ENCODE measurements around the gene LNP1.

Gene LNP1

DNA sequence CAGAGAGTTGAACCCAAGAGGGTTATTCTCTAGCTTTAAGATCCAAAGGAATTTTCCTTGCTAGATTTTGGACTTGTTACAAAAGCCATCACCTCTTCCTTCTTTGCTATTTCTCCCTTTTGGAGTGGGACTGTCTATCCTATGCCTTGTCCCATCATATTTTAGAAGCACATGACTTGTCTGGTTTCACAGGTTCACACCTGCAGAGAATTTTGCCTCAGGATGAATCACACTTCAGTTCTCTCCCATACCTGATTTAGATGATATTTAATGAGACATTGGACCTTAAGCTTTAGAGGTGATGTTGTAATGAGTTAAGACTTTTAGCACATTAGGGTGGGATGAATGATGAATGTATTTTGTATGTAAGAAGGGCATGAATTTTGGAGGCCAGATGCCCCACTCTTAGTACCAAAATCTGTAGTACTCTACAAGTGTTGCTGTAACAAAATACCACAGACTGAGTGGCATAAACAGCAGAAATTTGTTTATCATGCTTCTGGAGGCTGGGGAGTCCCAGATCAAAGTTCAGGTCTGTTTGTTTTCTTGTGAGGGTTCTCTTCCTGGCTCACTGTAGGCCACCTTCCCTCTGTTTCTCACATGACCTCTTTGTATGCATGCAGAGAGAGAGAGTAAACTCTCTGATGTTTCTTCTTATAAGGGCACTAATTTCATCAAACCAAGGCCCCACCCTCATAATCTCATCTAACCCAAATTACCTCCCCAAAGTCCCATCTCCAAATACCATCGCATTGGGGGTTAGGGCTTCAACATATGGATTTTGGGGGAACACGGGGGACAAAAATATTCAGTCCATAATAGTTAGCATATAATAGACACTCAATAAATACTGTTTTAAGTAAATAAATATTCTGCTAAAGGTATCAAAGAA lies 10.0 kb downstream of the LNP1 start:
- H3K36me3 ChIP-seq (ENCODE audit: control insufficient read depth in 1 of 2, insufficient read depth in 2 of 2, low read length in 2 of 2) = no peaks in the 10 kb centered on the region
- H3K27ac ChIP-seq (ENCODE audit: low read depth, low read length) = no peak overlapping the region
- peaks cover 3 to 15% of the 10 kb centered on the region in 2 donors for H3K9me3 ChIP-seq (ENCODE audit: control insufficient read depth in 1 of 2, low read length in 2 of 2)
- no peaks in the 10 kb centered on the region for H3K4me1 ChIP-seq (ENCODE audit: control insufficient read depth in 1 of 2, insufficient read depth in 2 of 2, low read length in 2 of 2)
- no peak overlapping the region for H3K9ac ChIP-seq (ENCODE audit: low read depth in 1 of 2, low read length in 2 of 2)
- no peak overlapping the region for H3K4me3 ChIP-seq (ENCODE audit: low read depth in 1 of 2, low read length in 2 of 2)
- no peaks in the 10 kb centered on the region for H3K27me3 ChIP-seq (ENCODE audit: control insufficient read depth in 1 of 2, insufficient read depth in 2 of 2, low read length in 2 of 2)

GRCh38 chr3:100412912-100413590 lies 11.7 kb downstream of the LNP1 start:
- no peak overlapping the region for H3K9ac ChIP-seq (ENCODE audit: low read depth in 1 of 2, low read length in 2 of 2)
- no peak overlapping the region for H3K27ac ChIP-seq (ENCODE audit: low read depth, low read length)
- H3K27me3 ChIP-seq (ENCODE audit: control insufficient read depth in 1 of 2, insufficient read depth in 2 of 2, low read length in 2 of 2) = no peaks in the 10 kb centered on the region
- peaks cover 0 to 8% of the 10 kb centered on the region in 2 donors for H3K9me3 ChIP-seq (ENCODE audit: control insufficient read depth in 1 of 2, low read length in 2 of 2)
- no peaks in the 10 kb centered on the region for H3K36me3 ChIP-seq (ENCODE audit: control insufficient read depth in 1 of 2, insufficient read depth in 2 of 2, low read length in 2 of 2)
- no peak overlapping the region for H3K4me3 ChIP-seq (ENCODE audit: low read depth in 1 of 2, low read length in 2 of 2)
- H3K4me1 ChIP-seq (ENCODE audit: control insufficient read depth in 1 of 2, insufficient read depth in 2 of 2, low read length in 2 of 2) = no peaks in the 10 kb centered on the region

- Histone ChIP-seq H3K4me3 (ENCODE audit: low read depth in 1 of 2, low read length in 2 of 2) (no peak overlapping the region), H3K9ac (ENCODE audit: low read depth in 1 of 2, low read length in 2 of 2) (no peak overlapping the region), H3K27me3 (ENCODE audit: control insufficient read depth in 1 of 2, insufficient read depth in 2 of 2, low read length in 2 of 2) (no peaks in the 10 kb centered on the region), H3K9me3 (ENCODE audit: control insufficient read depth in 1 of 2, low read length in 2 of 2) (peaks cover 0 to 8% of the 10 kb centered on the region in 2 donors), H3K27ac (ENCODE audit: low read depth, low read length) (no peak overlapping the region), H3K36me3 (ENCODE audit: control insufficient read depth in 1 of 2, insufficient read depth in 2 of 2, low read length in 2 of 2) (no peaks in the 10 kb centered on the region), H3K4me1 (ENCODE audit: control insufficient read depth in 1 of 2, insufficient read depth in 2 of 2, low read length in 2 of 2) (no peaks in the 10 kb centered on the region)
These were observed 12.3 kb downstream of the LNP1 start for GRCh38 chr3:100413613-100414012.

GRCh38 chr3:100416176-100416575 lies 14.8 kb downstream of the LNP1 start:
- Histone ChIP-seq H3K4me3 (ENCODE audit: low read depth in 1 of 2, low read length in 2 of 2) (no peak overlapping the region), H3K27ac (ENCODE audit: low read depth, low read length) (no peak overlapping the region), H3K9me3 (ENCODE audit: control insufficient read depth in 1 of 2, low read length in 2 of 2) (peaks cover 0 to 5% of the 10 kb centered on the region in 2 donors), H3K9ac (ENCODE audit: low read depth in 1 of 2, low read length in 2 of 2) (no peak overlapping the region), H3K27me3 (ENCODE audit: control insufficient read depth in 1 of 2, insufficient read depth in 2 of 2, low read length in 2 of 2) (no peaks in the 10 kb centered on the region), H3K36me3 (ENCODE audit: control insufficient read depth in 1 of 2, insufficient read depth in 2 of 2, low read length in 2 of 2) (no peaks in the 10 kb centered on the region), H3K4me1 (ENCODE audit: control insufficient read depth in 1 of 2, insufficient read depth in 2 of 2, low read length in 2 of 2) (no peaks in the 10 kb centered on the region)

DNA sequence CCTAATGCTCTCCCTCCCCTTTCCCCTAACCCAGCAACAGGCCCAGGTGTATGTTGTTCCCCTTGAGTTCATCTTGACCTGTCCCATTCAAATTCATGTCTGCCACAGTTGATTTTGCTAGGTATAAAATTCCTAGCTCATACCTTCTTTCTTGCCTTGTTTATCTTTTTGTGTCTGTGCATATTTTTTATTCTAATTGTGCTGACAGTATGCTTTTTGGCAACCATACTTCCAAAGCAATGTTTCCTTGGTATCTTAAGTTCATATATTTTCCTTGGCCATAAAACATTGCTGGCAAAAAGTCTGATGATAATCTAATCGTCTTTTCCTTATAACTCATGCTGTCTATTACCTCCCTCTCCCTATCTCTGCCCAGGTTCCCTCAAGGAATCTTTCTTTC lies 15.5 kb downstream of the LNP1 start:
- H3K4me1 ChIP-seq (ENCODE audit: control insufficient read depth in 1 of 2, insufficient read depth in 2 of 2, low read length in 2 of 2) = no peaks in the 10 kb centered on the region

GRCh38 chr3:100419406-100419805 lies 18.1 kb downstream of the LNP1 start:
- H3K36me3 ChIP-seq (ENCODE audit: control insufficient read depth in 1 of 2, insufficient read depth in 2 of 2, low read length in 2 of 2) = no peaks in the 10 kb centered on the region
- no peak overlapping the region for H3K9ac ChIP-seq (ENCODE audit: low read depth in 1 of 2, low read length in 2 of 2)
- H3K27ac ChIP-seq (ENCODE audit: low read depth, low read length) = no peak overlapping the region
- H3K4me3 ChIP-seq (ENCODE audit: low read depth in 1 of 2, low read length in 2 of 2) = no peak overlapping the region
- no peaks in the 10 kb centered on the region for H3K9me3 ChIP-seq (ENCODE audit: control insufficient read depth in 1 of 2, low read length in 2 of 2)
- H3K27me3 ChIP-seq (ENCODE audit: control insufficient read depth in 1 of 2, insufficient read depth in 2 of 2, low read length in 2 of 2) = no peaks in the 10 kb centered on the region
- H3K4me1 ChIP-seq (ENCODE audit: control insufficient read depth in 1 of 2, insufficient read depth in 2 of 2, low read length in 2 of 2) = peaks cover 0 to 4% of the 10 kb centered on the region in 2 donors

More for the DNA sequence above, 15.5 kb downstream of the LNP1 start:
- H3K9me3 ChIP-seq (ENCODE audit: control insufficient read depth in 1 of 2, low read length in 2 of 2) = no peaks in the 10 kb centered on the region
- no peak overlapping the region for H3K9ac ChIP-seq (ENCODE audit: low read depth in 1 of 2, low read length in 2 of 2)
- no peaks in the 10 kb centered on the region for H3K27me3 ChIP-seq (ENCODE audit: control insufficient read depth in 1 of 2, insufficient read depth in 2 of 2, low read length in 2 of 2)
- H3K27ac ChIP-seq (ENCODE audit: low read depth, low read length) = no peak overlapping the region
- H3K4me3 ChIP-seq (ENCODE audit: low read depth in 1 of 2, low read length in 2 of 2) = no peak overlapping the region
- H3K36me3 ChIP-seq (ENCODE audit: control insufficient read depth in 1 of 2, insufficient read depth in 2 of 2, low read length in 2 of 2) = no peaks in the 10 kb centered on the region

GRCh38 chr3:100420885-100421284 lies 19.5 kb downstream of the LNP1 start:
- Histone ChIP-seq H3K9ac (ENCODE audit: low read depth in 1 of 2, low read length in 2 of 2) (no peak overlapping the region), H3K9me3 (ENCODE audit: control insufficient read depth in 1 of 2, low read length in 2 of 2) (no peaks in the 10 kb centered on the region), H3K27ac (ENCODE audit: low read depth, low read length) (no peak overlapping the region), H3K36me3 (ENCODE audit: control insufficient read depth in 1 of 2, insufficient read depth in 2 of 2, low read length in 2 of 2) (no peaks in the 10 kb centered on the region), H3K27me3 (ENCODE audit: control insufficient read depth in 1 of 2, insufficient read depth in 2 of 2, low read length in 2 of 2) (no peaks in the 10 kb centered on the region), H3K4me1 (ENCODE audit: control insufficient read depth in 1 of 2, insufficient read depth in 2 of 2, low read length in 2 of 2) (peaks cover 0 to 6% of the 10 kb centered on the region in 2 donors), H3K4me3 (ENCODE audit: low read depth in 1 of 2, low read length in 2 of 2) (no peak overlapping the region)

DNA sequence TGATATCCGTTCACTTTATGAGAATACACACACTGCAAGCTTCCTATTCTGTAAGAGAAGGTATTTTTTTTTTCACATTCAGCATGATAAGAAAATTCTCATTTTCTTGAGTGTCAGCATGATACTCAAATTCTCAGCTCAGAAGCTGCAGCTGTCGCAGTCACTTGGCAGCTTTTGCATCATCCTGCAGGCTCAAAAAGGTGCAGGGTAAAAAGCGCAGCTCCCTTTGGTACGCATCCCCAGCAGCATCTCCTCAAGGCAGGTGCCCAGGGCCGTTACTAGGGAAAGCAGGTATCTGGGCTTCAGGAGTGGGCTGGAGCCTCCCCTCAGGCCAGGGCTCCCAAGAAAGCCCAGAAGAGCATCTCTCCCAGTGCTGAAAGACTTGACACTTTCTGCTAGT lies 22.3 kb downstream of the LNP1 start:
- Histone ChIP-seq H3K4me1 (ENCODE audit: control insufficient read depth in 1 of 2, insufficient read depth in 2 of 2, low read length in 2 of 2) (peaks cover 0 to 11% of the 10 kb centered on the region in 2 donors), H3K27me3 (ENCODE audit: control insufficient read depth in 1 of 2, insufficient read depth in 2 of 2, low read length in 2 of 2) (no peaks in the 10 kb centered on the region), H3K9me3 (ENCODE audit: control insufficient read depth in 1 of 2, low read length in 2 of 2) (no peaks in the 10 kb centered on the region), H3K27ac (ENCODE audit: low read depth, low read length) (no peak overlapping the region), H3K9ac (ENCODE audit: low read depth in 1 of 2, low read length in 2 of 2) (no peak overlapping the region), H3K36me3 (ENCODE audit: control insufficient read depth in 1 of 2, insufficient read depth in 2 of 2, low read length in 2 of 2) (no peaks in the 10 kb centered on the region), H3K4me3 (ENCODE audit: low read depth in 1 of 2, low read length in 2 of 2) (no peak overlapping the region)

DNA sequence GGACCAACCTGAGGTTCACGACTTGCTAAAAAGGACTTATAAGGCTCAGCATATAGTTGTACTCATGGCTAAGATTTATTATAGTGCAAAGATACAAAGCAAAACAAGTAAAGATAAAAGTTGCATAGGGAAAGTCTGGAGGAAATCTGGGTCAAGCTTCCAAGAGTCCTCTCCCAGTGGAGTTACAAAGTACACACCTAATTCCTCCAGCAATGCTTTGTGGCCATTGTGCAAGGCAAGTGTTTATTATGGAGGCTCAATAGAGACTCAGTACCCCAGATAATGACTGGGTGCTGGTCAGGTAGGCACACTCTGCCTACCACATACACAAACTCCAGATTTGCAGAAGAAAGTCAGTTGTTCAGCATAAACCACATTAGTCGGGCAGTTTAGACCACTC lies 22.9 kb downstream of the LNP1 start:
- Histone ChIP-seq H3K9ac (ENCODE audit: low read depth in 1 of 2, low read length in 2 of 2) (no peak overlapping the region), H3K4me3 (ENCODE audit: low read depth in 1 of 2, low read length in 2 of 2) (no peak overlapping the region), H3K27me3 (ENCODE audit: control insufficient read depth in 1 of 2, insufficient read depth in 2 of 2, low read length in 2 of 2) (no peaks in the 10 kb centered on the region), H3K27ac (ENCODE audit: low read depth, low read length) (no peak overlapping the region), H3K9me3 (ENCODE audit: control insufficient read depth in 1 of 2, low read length in 2 of 2) (no peaks in the 10 kb centered on the region), H3K4me1 (ENCODE audit: control insufficient read depth in 1 of 2, insufficient read depth in 2 of 2, low read length in 2 of 2) (peaks cover 0 to 11% of the 10 kb centered on the region in 2 donors), H3K36me3 (ENCODE audit: control insufficient read depth in 1 of 2, insufficient read depth in 2 of 2, low read length in 2 of 2) (no peaks in the 10 kb centered on the region)

DNA sequence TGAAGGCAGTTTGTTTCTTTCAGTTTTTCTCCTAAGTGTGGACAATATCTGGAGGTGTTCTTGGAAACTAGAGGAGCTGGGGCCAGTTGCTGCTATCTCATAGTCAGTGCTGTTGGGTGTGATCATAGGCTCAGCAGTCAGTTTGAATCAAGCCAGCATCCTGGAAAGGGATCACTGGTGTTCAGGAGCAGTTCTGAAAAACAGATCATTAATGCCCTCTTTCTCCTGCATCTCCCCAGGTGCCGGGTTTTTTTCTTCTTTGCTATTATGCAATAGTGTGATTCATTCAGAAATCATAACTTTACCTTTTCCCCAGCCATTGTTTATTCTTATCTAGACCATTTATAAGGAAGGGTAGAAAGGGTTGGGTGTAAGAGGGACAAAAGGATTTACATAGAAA lies 24.0 kb downstream of the LNP1 start:
- Histone ChIP-seq H3K9ac (ENCODE audit: low read depth in 1 of 2, low read length in 2 of 2) (no peak overlapping the region), H3K4me1 (ENCODE audit: control insufficient read depth in 1 of 2, insufficient read depth in 2 of 2, low read length in 2 of 2) (peaks cover 0 to 11% of the 10 kb centered on the region in 2 donors), H3K4me3 (ENCODE audit: low read depth in 1 of 2, low read length in 2 of 2) (no peak overlapping the region), H3K9me3 (ENCODE audit: control insufficient read depth in 1 of 2, low read length in 2 of 2) (no peaks in the 10 kb centered on the region), H3K27ac (ENCODE audit: low read depth, low read length) (no peak overlapping the region), H3K36me3 (ENCODE audit: control insufficient read depth in 1 of 2, insufficient read depth in 2 of 2, low read length in 2 of 2) (no peaks in the 10 kb centered on the region), H3K27me3 (ENCODE audit: control insufficient read depth in 1 of 2, insufficient read depth in 2 of 2, low read length in 2 of 2) (no peaks in the 10 kb centered on the region)
